Lower leg skin (tissue), 4 donors: ENCODE results near the gene PTHLH. TPM values are rescaled to one million over a fixed set of nuclear protein-coding genes. Genes with fewer than 3 reads are reported as not detected.

Experiments used
- DNase-seq, 2 donors: peaks; one replicate each; pipeline ENCODE4 v3.0.0-alpha.2; 2019; ENCODE audit warnings: low spot score in 2 of 2
- H3K4me3 ChIP-seq: fragments of 200-600 bp; sonication (generic); 2 replicates; pipeline ENCODE4 v1.5.1; 2017; ENCODE audit warnings: mild to moderate bottlenecking, low read depth; ENCODE audit not compliant: poor library complexity, severe bottlenecking
- CTCF ChIP-seq, 3 donors: fragments of 450-650 bp; IDR thresholded peaks; one replicate each; pipeline ENCODE4 v1.5.1; 2016; ENCODE audit warnings: antibody characterized with exemption in 3 of 3, mild to moderate bottlenecking in 3 of 3, moderate library complexity in 2 of 3
- POLR2A ChIP-seq, 2 donors: fragments of 450-650 bp; IDR thresholded peaks; one replicate each; pipeline ENCODE4 v1.6.1; 2016 to 2017; ENCODE audit warnings: antibody characterized with exemption in 2 of 2, mild to moderate bottlenecking in 1 of 2, moderate library complexity in 1 of 2
- WGBS, 2 donors: methylation state at CpG; one replicate each; pipeline ENCODE4 v1.1.5; 2018; 5-methylcytosine and 5-hydroxymethylcytosine counted together
- intact Hi-C: fragments of 100-400 bp; cut with DNase I; formaldehyde crosslinking; loops from one replicate; pipeline ENCODE4 v1.15.0; 2023; ENCODE audit warnings: low total_unique reads
- total RNA-seq, 4 donors: library from RNA; depleted of rRNA; stranded (reverse); fragments of >200 nt; gene quantifications; one replicate each; pipeline ENCODE4 v1.1.0, GENCODE V29; 2016

PTHLH gene
- total RNA-seq, 4 donors from 2014 or later, result 1.4 to 3.0 (median 2.1) TPM

GRCh38 chr12:27951898-27952297, 20.6 kb downstream of the PTHLH start:
- DNase-seq, result no peak
- TF ChIP-seq CTCF (IDR thresholded peaks at IDR 0.05) (no peak), POLR2A (IDR thresholded peaks at IDR 0.05) (no peak)
- H3K4me3 ChIP-seq, result no peak overlapping the region
- WGBS, 2 donors, result 76 to 83% methylated on average over 7 of the region's 7 CpGs
- intact Hi-C loops, result no loop called here

GRCh38 chr12:27946421-27946820, 26.1 kb downstream of the PTHLH start:
- intact Hi-C loops, result loop anchor here (10.0 kb wide), 1 partner anchor 212 kb away; no protein-coding TSS in a partner anchor
- WGBS, 2 donors, result 91 to 97% methylated on average over 1 of the region's 1 CpG
- TF ChIP-seq CTCF (IDR thresholded peaks at IDR 0.05) (no peak), POLR2A (IDR thresholded peaks at IDR 0.05) (no peak)
- DNase-seq, result no peak
- no peak overlapping the region for H3K4me3 ChIP-seq

DNA sequence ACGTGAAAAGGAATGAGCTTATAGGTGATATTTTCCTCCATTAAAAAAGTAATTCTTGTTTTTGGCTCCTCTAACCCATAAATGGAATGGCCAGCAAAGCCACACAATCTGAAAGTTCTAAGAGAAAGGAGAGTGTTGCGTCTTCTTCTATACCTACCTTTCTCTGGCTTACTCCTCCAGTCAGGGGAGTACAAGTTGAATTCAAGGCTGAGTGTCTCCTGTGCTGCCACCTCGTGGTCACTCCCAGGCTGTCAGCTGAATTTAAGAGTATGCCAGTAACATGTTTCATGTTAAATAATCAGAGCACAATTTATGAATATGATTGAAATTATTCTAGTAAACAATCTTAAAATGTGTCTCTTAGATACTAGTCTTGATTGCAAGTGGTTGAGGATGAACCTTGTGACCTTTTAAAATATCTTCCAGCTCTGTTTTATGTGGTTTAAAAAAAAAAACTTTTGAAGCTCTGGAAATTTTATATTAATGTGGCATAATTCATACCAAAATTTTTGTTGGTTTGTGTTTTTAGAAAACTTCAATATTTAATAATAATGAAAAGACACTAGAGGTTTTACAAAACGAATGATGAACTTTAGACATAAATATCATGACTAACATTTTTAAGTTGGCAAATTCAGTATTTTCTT, 31.7 kb downstream of the PTHLH start:
- TF ChIP-seq POLR2A (IDR thresholded peaks at IDR 0.05), result no peak
- TF ChIP-seq CTCF (IDR thresholded peaks at IDR 0.05), result no peak
- no peak overlapping the region for H3K4me3 ChIP-seq
- 22 to 31% methylated on average over 4 of the region's 4 CpGs for WGBS, 2 donors
- peak; percentile 65 to 92 for DNase-seq
- intact Hi-C loops, result loop anchor here (10.0 kb wide), 1 partner anchor 206 kb away; no protein-coding TSS in a partner anchor

DNA sequence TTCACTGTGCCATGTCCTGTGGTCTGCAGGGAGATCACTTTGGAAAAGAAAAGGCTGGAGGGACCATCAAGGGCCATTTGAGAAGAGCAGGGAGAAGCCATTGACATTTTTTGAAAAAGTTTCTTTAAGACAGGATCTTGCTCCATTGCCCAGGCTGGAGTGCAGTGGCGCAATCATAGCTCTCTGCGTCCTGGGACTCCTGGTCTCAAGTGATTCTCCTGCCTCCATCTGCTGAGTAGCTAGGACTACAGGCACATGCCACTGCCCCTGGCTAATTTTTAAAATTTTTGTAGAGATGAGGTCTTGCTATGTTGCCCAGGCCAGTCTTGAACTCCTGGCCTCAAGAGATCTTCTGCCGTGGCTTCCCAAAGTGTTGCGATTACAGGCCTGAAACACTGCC, 32.3 kb downstream of the PTHLH start:
- intact Hi-C loops, result loop anchor here (10.0 kb wide), 1 partner anchor 205 kb away; no protein-coding TSS in a partner anchor
- 78 to 91% methylated on average over 4 of the region's 4 CpGs for WGBS, 2 donors
- H3K4me3 ChIP-seq, result no peak overlapping the region
- TF ChIP-seq CTCF (IDR thresholded peaks at IDR 0.05) (no peak), POLR2A (IDR thresholded peaks at IDR 0.05) (no peak)
- no peak for DNase-seq

DNA sequence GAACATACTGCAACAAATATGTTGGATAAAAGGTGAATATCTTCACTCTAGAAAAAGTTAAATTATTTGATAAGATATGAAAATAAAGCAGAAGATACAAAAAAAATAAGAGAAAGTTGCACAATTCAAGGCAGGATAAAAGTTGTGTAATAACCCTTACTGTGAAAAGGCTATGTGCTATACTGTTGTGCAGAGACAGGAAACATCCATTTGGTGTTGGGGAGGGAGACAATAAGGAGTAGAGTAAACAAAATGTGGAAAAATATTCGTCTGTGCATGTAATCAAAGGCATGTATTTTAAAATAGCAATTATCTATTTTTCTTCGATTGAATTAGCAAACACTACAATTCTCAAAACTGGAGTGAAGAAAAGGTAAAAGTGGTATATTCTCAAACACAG, 34.8 kb downstream of the PTHLH start:
- intact Hi-C loops, result no loop called here

More for the DNA sequence above, 34.8 kb downstream of the PTHLH start:
- no peak for DNase-seq
- TF ChIP-seq CTCF (IDR thresholded peaks at IDR 0.05) (no peak), POLR2A (IDR thresholded peaks at IDR 0.05) (no peak)
- 53 to 75% methylated on average over 2 of the region's 2 CpGs for WGBS, 2 donors
- no peak overlapping the region for H3K4me3 ChIP-seq
